Astrocyte of the cerebellum (primary cell): ENCODE measurements around the gene MYCN.

Experiments
- DNase-seq: peaks from one replicate; pipeline ENCODE4 v3.0.0-alpha.2; 2011; ENCODE audit warnings: low read depth
- H3K4me3 ChIP-seq: 2 replicates; pipeline ENCODE4 v1.5.1; 2011; ENCODE audit warnings: mild to moderate bottlenecking, low read depth, low read length, moderate library complexity
- in situ Hi-C: cut with HindIII; loops from 2 replicates; pipeline ENCODE4 v1.10.0; 2017; ENCODE audit warnings: low sequenced_read_pairs
- TF ChIP-seq, protein P1 (sequence below): IDR thresholded peaks from 2 replicates; pipeline ENCODE4 v1.5.1; 2012; ENCODE audit warnings: low read length, low read depth, moderate library complexity, mild to moderate bottlenecking; ENCODE audit errors: missing control alignments

The MYCN gene

DNA sequence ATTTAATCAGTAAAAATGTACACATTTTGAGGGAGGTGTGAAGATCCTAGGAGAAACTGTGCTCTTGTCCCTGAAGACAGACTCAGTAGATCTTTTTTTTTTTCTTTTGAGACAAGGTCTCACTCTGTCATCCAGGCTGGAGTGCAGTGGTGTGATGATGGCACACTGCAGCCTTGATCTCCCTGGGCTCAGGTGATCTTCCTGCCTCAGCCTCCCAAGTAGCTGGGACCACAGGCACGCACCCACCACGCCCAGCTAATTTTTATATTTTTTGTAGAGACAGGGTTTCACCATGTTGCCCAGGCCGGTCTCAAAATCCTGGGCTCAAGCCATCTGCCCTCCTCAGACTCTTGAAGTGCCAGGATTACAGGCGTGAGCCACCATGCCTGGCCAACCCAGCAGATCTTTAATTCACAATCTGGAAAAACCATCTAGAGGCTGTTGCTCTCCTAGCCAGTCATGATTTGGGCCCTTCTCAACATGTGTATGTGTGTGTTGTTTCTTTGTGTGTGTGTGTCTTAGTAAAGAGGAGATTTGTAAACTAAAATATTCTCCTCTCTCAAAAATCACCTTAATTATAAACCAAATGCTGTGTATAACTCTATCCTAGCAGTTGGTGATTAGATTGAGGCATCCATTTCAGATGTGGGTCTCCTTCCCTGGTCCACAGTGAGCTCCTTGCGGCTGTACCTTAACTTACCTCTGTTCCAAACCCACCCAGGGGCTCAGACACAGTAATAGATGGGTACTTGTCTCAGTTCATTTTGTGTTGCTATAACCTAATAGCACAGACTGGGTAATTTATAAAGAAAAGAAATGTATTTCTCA is 3.9 kb upstream of the MYCN start:
- TF ChIP-seq, protein P1, sequence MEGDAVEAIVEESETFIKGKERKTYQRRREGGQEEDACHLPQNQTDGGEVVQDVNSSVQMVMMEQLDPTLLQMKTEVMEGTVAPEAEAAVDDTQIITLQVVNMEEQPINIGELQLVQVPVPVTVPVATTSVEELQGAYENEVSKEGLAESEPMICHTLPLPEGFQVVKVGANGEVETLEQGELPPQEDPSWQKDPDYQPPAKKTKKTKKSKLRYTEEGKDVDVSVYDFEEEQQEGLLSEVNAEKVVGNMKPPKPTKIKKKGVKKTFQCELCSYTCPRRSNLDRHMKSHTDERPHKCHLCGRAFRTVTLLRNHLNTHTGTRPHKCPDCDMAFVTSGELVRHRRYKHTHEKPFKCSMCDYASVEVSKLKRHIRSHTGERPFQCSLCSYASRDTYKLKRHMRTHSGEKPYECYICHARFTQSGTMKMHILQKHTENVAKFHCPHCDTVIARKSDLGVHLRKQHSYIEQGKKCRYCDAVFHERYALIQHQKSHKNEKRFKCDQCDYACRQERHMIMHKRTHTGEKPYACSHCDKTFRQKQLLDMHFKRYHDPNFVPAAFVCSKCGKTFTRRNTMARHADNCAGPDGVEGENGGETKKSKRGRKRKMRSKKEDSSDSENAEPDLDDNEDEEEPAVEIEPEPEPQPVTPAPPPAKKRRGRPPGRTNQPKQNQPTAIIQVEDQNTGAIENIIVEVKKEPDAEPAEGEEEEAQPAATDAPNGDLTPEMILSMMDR: no peak
- in situ Hi-C loops: no loop called here
- H3K4me3 ChIP-seq: no peak overlapping the region
- no peak for DNase-seq

DNA sequence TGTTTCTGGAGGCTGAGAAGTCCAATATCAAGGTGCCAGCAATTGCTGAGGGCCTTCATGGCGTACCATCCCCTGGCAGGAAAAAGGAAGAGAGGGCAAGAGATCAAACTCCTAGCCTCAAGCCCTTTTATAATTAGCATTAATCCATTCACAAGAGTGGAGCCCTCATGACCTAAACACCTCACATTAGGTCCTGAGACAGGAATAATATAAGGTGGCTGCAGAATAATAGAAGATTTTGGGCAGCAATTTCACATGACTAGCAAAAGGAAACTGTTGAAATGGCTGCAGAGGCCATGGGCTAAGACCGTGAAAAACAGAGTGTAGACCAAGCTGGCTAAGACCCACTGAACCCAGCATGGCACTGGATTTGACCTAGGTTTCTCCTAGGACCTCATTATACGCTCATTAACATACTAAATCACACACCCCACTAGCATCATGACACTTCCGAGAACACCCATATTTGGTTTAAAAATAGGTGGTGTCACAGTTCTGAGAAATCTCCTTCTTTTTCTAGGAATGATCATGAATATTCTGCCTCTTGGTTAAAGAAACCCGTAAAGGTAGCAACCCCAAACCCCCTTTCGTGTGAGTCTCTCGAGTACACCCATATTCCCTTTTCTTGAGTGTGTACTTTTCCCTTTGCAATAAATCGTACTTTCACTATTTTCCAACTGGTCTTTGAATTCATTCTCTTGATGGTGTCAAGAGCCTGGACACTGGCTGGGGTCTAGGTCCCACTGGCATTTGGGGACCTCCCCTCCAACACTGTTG is 3.1 kb upstream of the MYCN start:
- DNase-seq: no peak
- in situ Hi-C loops: no loop called here
- no peak overlapping the region for H3K4me3 ChIP-seq
- TF ChIP-seq, protein P1: no peak

DNA sequence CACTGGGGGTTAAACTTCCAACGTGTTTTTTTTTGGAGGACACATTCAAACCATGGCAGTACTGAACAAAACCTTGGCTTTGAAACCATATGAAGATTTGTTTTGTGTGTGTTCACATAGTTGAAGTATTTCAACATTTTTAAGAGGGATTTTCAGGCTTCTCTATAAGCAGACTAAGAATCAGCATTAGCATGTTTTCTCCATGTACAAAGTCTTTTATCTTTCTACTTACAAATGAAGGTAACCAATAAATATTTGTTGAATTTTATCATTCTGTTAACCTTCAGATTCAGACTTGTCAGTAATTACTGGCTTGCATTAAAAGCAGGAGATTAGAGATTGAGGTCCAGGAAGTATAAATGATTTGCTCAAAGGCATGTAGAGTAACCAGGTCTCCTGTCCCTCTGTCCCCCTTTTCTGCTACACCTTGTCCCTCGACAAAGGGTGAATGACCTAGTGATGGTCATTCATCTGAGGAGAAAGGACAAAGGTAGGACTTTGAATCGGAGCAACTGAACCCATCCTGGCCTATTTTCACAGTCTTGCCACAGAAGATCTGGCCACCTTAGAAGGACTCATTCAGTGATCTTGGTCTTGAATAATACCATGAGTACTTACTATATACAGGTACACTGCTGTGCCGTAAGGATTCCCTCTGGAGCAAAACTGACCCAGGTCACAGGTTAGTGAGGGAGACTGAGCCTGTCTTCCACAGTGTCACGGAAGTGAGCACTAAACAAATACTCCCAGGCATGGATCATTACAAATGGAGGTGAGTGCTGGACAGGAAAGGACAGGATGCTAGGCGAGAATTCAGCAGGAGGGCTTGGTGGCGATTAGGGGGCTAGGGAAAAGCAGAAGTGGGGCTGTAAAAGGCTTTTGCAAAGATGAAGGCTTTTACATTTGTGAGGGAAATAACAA is 2.2 kb upstream of the MYCN start:
- H3K4me3 ChIP-seq: no peak overlapping the region
- DNase-seq: no peak
- in situ Hi-C loops: no loop called here
- TF ChIP-seq, protein P1: no peak

DNA sequence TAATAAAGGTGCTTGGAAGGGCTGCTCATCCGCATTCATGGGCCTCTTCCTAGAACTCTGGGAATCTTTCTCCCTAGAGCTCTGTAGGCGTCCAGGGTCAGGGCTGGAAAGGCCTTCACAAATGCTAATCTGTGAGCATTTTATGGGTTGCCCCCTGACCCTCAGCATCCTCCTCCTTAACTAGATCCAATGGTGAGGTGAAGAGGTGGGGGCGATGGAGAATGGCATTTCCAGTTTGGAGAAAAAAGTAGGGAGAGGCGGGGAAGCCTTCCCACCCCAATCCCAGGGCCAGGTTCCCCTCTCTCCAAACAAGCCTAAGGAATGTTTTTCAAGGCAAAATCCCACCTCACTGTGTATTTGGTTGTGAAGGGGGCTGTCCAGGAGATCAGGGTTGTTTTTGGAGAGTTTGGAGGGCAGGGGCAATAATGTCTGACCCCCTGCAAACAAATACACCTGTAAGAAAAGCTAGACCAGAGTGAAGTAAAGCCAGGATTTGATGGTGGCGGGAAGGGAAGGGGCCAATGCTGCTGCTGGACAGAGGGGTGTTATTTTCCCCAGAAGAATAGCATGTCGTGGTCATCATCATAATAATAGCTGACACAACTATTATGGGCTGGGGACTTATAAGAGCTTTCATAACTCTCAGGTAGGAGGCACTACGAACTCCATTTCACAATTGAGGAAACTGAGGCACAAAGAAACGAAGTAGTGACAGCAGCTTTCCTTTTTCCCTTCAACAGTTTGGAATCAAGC is 1.4 kb upstream of the MYCN start:
- in situ Hi-C loops: no loop called here
- H3K4me3 ChIP-seq: no peak overlapping the region
- TF ChIP-seq, protein P1: no peak
- DNase-seq: no peak

DNA sequence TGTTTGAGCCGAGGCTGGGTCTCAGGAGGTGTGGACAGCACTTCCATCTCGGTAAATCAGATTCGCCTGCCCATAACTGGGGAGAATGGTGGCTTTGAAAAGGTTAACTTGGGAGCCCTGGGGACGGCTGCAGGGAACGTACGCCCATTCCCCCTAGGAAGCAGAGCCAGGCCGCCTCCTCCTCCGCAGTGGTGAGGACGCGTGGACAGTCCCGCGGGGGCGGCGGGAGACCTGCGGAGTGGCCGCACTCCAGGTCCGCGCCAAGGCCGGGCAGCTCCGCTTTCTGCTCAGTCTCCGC is 845 bp upstream of the MYCN start:
- in situ Hi-C loops: no loop called here
- peak overlapping the region; percentile 30 for H3K4me3 ChIP-seq
- DNase-seq: no peak
- TF ChIP-seq, protein P1: no peak
